Fibroblast of lung (primary cell): Measurements from ENCODE around the gene FSHB. TPM values are rescaled to one million over a fixed set of nuclear protein-coding genes. Genes with fewer than 3 reads are reported as not detected.

ENCODE experiments used
- DNase-seq, 2 donors: peaks; one replicate each; pipeline versions ENCODE4 v3.0.0 to v3.0.0-alpha.2; 2010; ENCODE audit warnings: low read depth in 2 of 2
- H2AFZ ChIP-seq: 2 replicates; pipeline ENCODE4 v1.5.1; 2012; ENCODE audit warnings: low read length, control low read depth, inconsistent platforms
- H3K27ac ChIP-seq: 2 replicates; pipeline ENCODE4 v1.5.1; 2011; ENCODE audit warnings: low read length, control low read depth; ENCODE audit not compliant: insufficient read depth
- H3K27me3 ChIP-seq: 2 replicates; pipeline ENCODE4 v1.5.1; 2011; ENCODE audit warnings: mild to moderate bottlenecking, low read length; ENCODE audit not compliant: control insufficient read depth, insufficient read depth
- H3K36me3 ChIP-seq: 2 replicates; pipeline ENCODE4 v1.5.1; 2011; ENCODE audit warnings: low read length; ENCODE audit not compliant: control insufficient read depth, insufficient read depth
- H3K4me1 ChIP-seq: 2 replicates; pipeline ENCODE4 v1.5.1; 2011; ENCODE audit warnings: low read length; ENCODE audit not compliant: control insufficient read depth, insufficient read depth; ENCODE audit errors: extremely low read depth
- H3K4me2 ChIP-seq: 2 replicates; pipeline ENCODE4 v1.5.1; 2011; ENCODE audit warnings: low read length, control low read depth; ENCODE audit not compliant: insufficient read depth; ENCODE audit errors: extremely low read depth
- H3K4me3 ChIP-seq, 4 experiments: fragments of 200-600 bp in 1 of 4; sonication (generic) in 1 of 4; replicated peaks in 1 of 4; 2 replicates each; pipeline ENCODE4 v1.5.1; 2011 to 2016; ENCODE audit warnings: low read length in 4 of 4, low read depth in 3 of 4, mild to moderate bottlenecking in 3 of 4, control low read depth in 2 of 4, inconsistent platforms in 1 of 4, mixed read lengths in 1 of 4; ENCODE audit not compliant: insufficient read depth in 1 of 4; ENCODE audit errors: control extremely low read depth in 1 of 4
- H3K79me2 ChIP-seq: 2 replicates; pipeline ENCODE4 v1.5.1; 2012; ENCODE audit warnings: mild to moderate bottlenecking, low read length, inconsistent platforms; ENCODE audit not compliant: control insufficient read depth, insufficient read depth
- H3K9ac ChIP-seq: 2 replicates; pipeline ENCODE4 v1.5.1; 2011; ENCODE audit warnings: mild to moderate bottlenecking, low read length, control low read depth; ENCODE audit not compliant: insufficient read depth
- H3K9me3 ChIP-seq: 2 replicates; pipeline ENCODE4 v1.5.1; 2012; ENCODE audit warnings: low read depth, low read length; ENCODE audit not compliant: control insufficient read depth, insufficient read depth
- H4K20me1 ChIP-seq: 2 replicates; pipeline ENCODE4 v1.5.1; 2011; ENCODE audit warnings: low read length; ENCODE audit not compliant: control insufficient read depth, insufficient read depth; ENCODE audit errors: extremely low read depth
- EZH2 ChIP-seq: IDR thresholded peaks from 2 replicates; pipeline ENCODE4 v1.5.1; 2012; ENCODE audit warnings: low read length, control low read depth, mild to moderate bottlenecking; ENCODE audit errors: missing control alignments
- polyA minus RNA-seq: library from RNA; depleted of rRNA, polyadenylated mRNA; stranded (reverse); fragments of >200 nt; gene quantifications from 2 replicates; pipeline ENCODE4 v1.2.3, GENCODE V29; 2011; ENCODE audit warnings: low replicate concordance
- polyA plus RNA-seq, 2 donors: library from polyadenylated mRNA; depleted of rRNA in 1 of 2; stranded (reverse) in 1 of 2; unstranded in 1 of 2; fragments of >200 nt; gene quantifications; 2 replicates each; pipeline ENCODE4 v1.2.1, GENCODE V29; 2011 to 2012; ENCODE audit warnings: missing spikeins in 1 of 2
- total RNA-seq: library from RNA; depleted of rRNA; stranded (reverse); fragments of >200 nt; gene quantifications from 2 replicates; pipeline ENCODE4 v1.2.1, GENCODE V29; 2014
- TF ChIP-seq, protein P1 (sequence below), 2 donors: IDR thresholded peaks in 1 of 2; conservative IDR thresholded peaks in 1 of 2; 1 replicate in 1 of 2; 2 replicates in 1 of 2; pipeline ENCODE4 v1.5.1; 2011 to 2012; ENCODE audit warnings: low read length in 2 of 2, control low read depth in 1 of 2, inconsistent platforms in 1 of 2, low read depth in 1 of 2, mild to moderate bottlenecking in 1 of 2

FSHB gene
- total RNA-seq: not detected in 2 replicates
- not detected in 2 replicates for polyA plus RNA-seq
- polyA plus RNA-seq (2012): not detected in 2 replicates
- polyA minus RNA-seq: not detected in 2 replicates

DNA sequence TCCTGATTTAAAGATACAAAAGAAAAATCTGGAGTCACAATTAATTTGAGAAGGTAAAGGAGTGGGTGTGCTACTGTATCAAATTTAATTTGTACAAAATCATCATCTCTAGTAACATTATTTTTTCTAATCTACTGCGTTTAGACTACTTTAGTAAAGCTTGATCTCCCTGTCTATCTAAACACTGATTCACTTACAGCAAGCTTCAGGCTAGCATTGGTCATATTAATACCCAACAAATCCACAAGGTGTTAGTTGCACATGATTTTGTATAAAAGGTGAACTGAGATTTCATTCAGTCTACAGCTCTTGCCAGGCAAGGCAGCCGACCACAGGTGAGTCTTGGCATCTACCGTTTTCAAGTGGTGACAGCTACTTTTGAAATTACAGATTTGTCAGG lies at the start of gene FSHB:
TSS of gene FSHB (plus strand) at position 301 of the 400 bp plus-strand sequence. CDS start 889 bp downstream, outside the sequence.
- no peak for TF ChIP-seq EZH2
- TF ChIP-seq, protein P1, sequence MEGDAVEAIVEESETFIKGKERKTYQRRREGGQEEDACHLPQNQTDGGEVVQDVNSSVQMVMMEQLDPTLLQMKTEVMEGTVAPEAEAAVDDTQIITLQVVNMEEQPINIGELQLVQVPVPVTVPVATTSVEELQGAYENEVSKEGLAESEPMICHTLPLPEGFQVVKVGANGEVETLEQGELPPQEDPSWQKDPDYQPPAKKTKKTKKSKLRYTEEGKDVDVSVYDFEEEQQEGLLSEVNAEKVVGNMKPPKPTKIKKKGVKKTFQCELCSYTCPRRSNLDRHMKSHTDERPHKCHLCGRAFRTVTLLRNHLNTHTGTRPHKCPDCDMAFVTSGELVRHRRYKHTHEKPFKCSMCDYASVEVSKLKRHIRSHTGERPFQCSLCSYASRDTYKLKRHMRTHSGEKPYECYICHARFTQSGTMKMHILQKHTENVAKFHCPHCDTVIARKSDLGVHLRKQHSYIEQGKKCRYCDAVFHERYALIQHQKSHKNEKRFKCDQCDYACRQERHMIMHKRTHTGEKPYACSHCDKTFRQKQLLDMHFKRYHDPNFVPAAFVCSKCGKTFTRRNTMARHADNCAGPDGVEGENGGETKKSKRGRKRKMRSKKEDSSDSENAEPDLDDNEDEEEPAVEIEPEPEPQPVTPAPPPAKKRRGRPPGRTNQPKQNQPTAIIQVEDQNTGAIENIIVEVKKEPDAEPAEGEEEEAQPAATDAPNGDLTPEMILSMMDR (conservative IDR thresholded peaks at IDR 0.05 in 1 of 2, IDR thresholded peaks at IDR 0.05 in 1 of 2; ENCODE audit: low read depth in 1 of 2, low read length in 2 of 2): no peak
- Histone ChIP-seq H3K36me3 (no peaks in the 10 kb centered on the region), H3K27me3 (no peaks in the 10 kb centered on the region), H3K9me3 (no peaks in the 10 kb centered on the region), H3K27ac (no peak within 1 kb of the TSS), H3K4me1 (no peaks in the 10 kb centered on the region), H3K79me2 (no peaks in the 10 kb centered on the region), H3K9ac (no peak within 1 kb of the TSS), H3K4me3 (no peak within 1 kb of the TSS), H4K20me1 (no peaks in the 10 kb centered on the region), H3K4me2 (no peak within 1 kb of the TSS), H2AFZ (no peak within 1 kb of the TSS)
- no peak for DNase-seq

DNA sequence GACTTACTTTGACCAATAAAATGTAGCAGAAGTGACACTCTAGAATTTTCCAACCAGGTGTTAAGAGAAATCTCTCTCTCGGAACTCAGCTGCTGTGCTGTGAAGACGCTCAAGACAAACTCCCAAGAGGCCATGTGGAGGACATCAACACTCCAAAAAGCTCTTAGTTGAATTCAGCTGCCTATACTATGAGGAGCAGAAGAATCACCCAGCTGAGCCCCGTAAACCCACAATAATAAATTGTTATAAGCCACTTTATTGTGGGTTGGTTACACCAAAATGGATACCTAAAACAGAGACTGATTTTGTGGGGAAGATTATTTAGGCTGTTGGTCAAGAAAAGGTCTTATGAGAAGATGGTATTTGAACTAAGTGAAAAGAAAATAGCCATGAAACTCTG lies 44.1 kb upstream of the FSHB start:
- no peaks in the 10 kb centered on the region for H3K79me2 ChIP-seq
- no peak overlapping the region for H3K4me3 ChIP-seq
- TF ChIP-seq EZH2: no peak
- TF ChIP-seq, protein P1 (conservative IDR thresholded peaks at IDR 0.05 in 1 of 2, IDR thresholded peaks at IDR 0.05 in 1 of 2; ENCODE audit: low read depth in 1 of 2, low read length in 2 of 2): no peak
- no peaks in the 10 kb centered on the region for H3K27me3 ChIP-seq
- H2AFZ ChIP-seq: no peak overlapping the region
- H3K4me1 ChIP-seq: no peaks in the 10 kb centered on the region
- no peak overlapping the region for H3K27ac ChIP-seq
- no peaks in the 10 kb centered on the region for H3K9me3 ChIP-seq
- no peak overlapping the region for H3K4me2 ChIP-seq
- H3K9ac ChIP-seq: no peak overlapping the region
- DNase-seq: no peak
- no peaks in the 10 kb centered on the region for H4K20me1 ChIP-seq
- H3K36me3 ChIP-seq: no peaks in the 10 kb centered on the region

DNA sequence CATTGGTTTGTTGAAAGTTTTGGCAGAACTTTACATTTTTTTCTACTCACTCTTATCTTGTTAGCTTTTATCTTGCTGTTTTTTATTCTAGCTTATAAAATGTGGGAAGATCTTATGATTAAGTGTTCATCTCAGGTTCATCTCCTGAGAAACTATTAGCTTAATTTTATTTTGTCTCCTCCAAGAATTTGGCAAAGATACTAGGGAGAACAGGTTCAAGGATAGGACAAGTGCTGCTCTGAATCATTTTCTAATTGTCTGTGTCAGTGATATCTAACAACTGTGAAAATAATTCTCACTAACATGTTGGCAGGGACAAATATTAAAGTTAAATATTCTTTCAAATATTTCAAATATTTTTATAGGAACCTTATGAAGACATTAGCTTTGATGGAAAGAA lies 38.2 kb upstream of the FSHB start:
- Histone ChIP-seq H3K4me3 (no peak overlapping the region), H3K79me2 (no peaks in the 10 kb centered on the region), H3K9ac (no peak overlapping the region), H2AFZ (no peak overlapping the region), H3K4me2 (no peak overlapping the region), H3K27me3 (no peaks in the 10 kb centered on the region), H3K9me3 (no peaks in the 10 kb centered on the region), H3K27ac (no peak overlapping the region), H3K4me1 (no peaks in the 10 kb centered on the region), H3K36me3 (no peaks in the 10 kb centered on the region), H4K20me1 (no peaks in the 10 kb centered on the region)
- TF ChIP-seq, protein P1 (conservative IDR thresholded peaks at IDR 0.05 in 1 of 2, IDR thresholded peaks at IDR 0.05 in 1 of 2; ENCODE audit: low read depth in 1 of 2, low read length in 2 of 2): no peak
- no peak for TF ChIP-seq EZH2
- DNase-seq: no peak
